GM19238 (cell line): ENCODE results near the gene GNB5.

Experiments
- DNase-seq: peaks from one replicate; pipeline ENCODE4 v3.0.0; 2011; ENCODE audit warnings: low spot score; ENCODE audit not compliant: insufficient read length

Gene GNB5

GRCh38 chr15:52207191-52207590, 16.0 kb upstream of the GNB5 start:
- DNase-seq = no peak

GRCh38 chr15:52206446-52206845, 15.3 kb upstream of the GNB5 start:
- DNase-seq = no peak

GRCh38 chr15:52204657-52205056, 13.5 kb upstream of the GNB5 start:
- DNase-seq = no peak

GRCh38 chr15:52200831-52201365, 9.7 kb upstream of the GNB5 start:
- no peak for DNase-seq

- no peak for DNase-seq
Measured at GRCh38 chr15:52199271-52199670, 8.1 kb upstream of the GNB5 start.

GRCh38 chr15:52196891-52197290, 5.7 kb upstream of the GNB5 start:
- no peak for DNase-seq

GRCh38 chr15:52193791-52194190, 2.6 kb upstream of the GNB5 start:
- DNase-seq = no peak

- DNase-seq = no peak
Measured at GRCh38 chr15:52193321-52193720, 2.1 kb upstream of the GNB5 start.

GRCh38 chr15:52186651-52187486, 4.3 kb downstream of the GNB5 start:
- no peak for DNase-seq

GRCh38 chr15:52185151-52185561, 6.0 kb downstream of the GNB5 start:
- DNase-seq = no peak

GRCh38 chr15:52184721-52185120, 6.5 kb downstream of the GNB5 start:
- no peak for DNase-seq

- no peak for DNase-seq
Measured at GRCh38 chr15:52183562-52184173, 7.5 kb downstream of the GNB5 start.

GRCh38 chr15:52181938-52182780, 9.0 kb downstream of the GNB5 start:
- no peak for DNase-seq

GRCh38 chr15:52180851-52181450, 10.2 kb downstream of the GNB5 start:
- DNase-seq = no peak

GRCh38 chr15:52180196-52180835, 10.9 kb downstream of the GNB5 start:
- DNase-seq = peak; percentile 51

- DNase-seq = peak; percentile 90
Measured at GRCh38 chr15:52179278-52180195, 11.7 kb downstream of the GNB5 start.

GRCh38 chr15:52178765-52179164, 12.4 kb downstream of the GNB5 start:
- DNase-seq = no peak

GRCh38 chr15:52172869-52173268, 18.3 kb downstream of the GNB5 start:
- DNase-seq = no peak

- DNase-seq = no peak
Measured at GRCh38 chr15:52171807-52172206, 19.4 kb downstream of the GNB5 start.

- DNase-seq = no peak
Measured at GRCh38 chr15:52171386-52171785, 19.8 kb downstream of the GNB5 start.
